HTERT RPE-1 (cell line): ENCODE measurements around the gene UNC13B.
"Not testable (repeated sequence)": the region's sequence is repeated elsewhere in the genome, so short reads cannot be mapped to it uniquely, and the experiment has no call there.

Source experiments
- in situ Hi-C: fragments of 300-500 bp; cut with MboI; formaldehyde crosslinking; loops from 4 replicates; pipeline ENCODE4 v1.14.3; 2020; ENCODE audit warnings: low sequenced_read_pairs

The UNC13B gene

GRCh38 chr9:35364817-35365585, 203.2 kb downstream of the UNC13B start:
- in situ Hi-C loops = no loop called here

- in situ Hi-C loops = no loop called here
These were observed 204.8 kb downstream of the UNC13B start for GRCh38 chr9:35366627-35367026.

GRCh38 chr9:35367451-35367850, 205.6 kb downstream of the UNC13B start:
- in situ Hi-C loops = no loop called here

GRCh38 chr9:35370241-35370640, 208.4 kb downstream of the UNC13B start:
- in situ Hi-C loops = no loop called here

DNA sequence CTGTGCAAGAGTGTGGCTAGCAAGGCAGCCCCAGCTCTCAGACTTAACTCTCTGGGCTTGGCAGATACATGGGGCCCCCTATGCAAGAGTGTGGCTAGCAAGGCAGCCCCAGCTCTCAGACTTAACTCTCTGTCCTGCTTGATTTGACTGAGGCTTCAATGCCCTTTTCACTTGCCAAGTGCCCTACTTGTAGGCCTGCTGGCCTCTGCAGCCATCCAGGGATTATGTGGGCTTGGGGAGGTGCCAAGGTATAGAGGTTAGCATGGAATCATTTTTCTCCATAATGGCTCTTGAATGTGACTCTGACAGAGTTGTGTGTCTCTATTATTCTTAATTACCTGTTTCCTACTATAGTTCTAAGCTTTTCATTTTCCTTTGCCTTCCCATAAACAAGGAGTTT, 212.6 kb downstream of the UNC13B start:
- in situ Hi-C loops = no loop called here

GRCh38 chr9:35374910-35375309, 213.1 kb downstream of the UNC13B start:
- in situ Hi-C loops = no loop called here

DNA sequence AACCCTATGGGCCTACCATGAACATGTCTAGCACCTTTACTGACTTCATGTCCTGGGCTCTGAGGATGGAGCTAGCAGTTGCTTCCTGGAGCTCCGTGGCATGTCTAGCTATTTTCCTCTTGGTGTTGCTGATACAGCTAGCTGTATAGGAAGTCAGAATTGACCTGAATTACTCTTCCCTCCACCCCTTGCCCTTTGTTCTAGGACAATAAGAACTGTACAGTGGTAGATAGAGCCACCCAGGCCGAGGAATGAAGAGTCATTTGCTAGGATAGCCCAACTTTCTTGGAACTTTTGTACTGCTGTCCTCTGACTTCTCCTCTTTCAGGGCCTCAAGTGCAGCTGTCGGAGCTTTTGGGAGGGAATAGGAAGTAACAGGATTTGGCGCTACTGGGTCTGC, 218.2 kb downstream of the UNC13B start:
- in situ Hi-C loops = no loop called here

GRCh38 chr9:35380619-35381018, 218.8 kb downstream of the UNC13B start:
- in situ Hi-C loops = no loop called here

GRCh38 chr9:35385042-35385441, 223.2 kb downstream of the UNC13B start:
- in situ Hi-C loops = no loop called here

GRCh38 chr9:35395076-35395705, 233.4 kb downstream of the UNC13B start:
- in situ Hi-C loops = no loop called here

DNA sequence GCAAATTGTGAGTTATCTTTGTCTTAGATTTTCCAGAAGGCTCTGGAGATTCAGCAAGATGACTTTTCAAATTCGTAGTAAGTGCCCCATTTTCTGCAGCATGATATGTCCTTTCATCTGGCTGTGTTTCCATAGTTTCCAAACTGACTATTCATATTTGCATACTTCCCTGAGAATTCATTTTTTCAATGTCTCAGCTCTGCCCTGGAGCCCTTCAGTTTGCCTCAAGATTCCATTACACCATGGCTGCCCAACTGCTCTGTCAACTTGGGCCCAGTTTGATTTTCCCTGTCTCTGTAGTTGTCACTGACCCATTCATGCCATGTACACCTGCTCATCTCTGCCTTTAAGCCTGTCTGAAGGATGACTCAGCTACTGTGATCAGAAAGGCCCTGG, 233.9 kb downstream of the UNC13B start:
- in situ Hi-C loops = no loop called here

- in situ Hi-C loops = no loop called here
These were observed 234.9 kb downstream of the UNC13B start for GRCh38 chr9:35396560-35397215.

DNA sequence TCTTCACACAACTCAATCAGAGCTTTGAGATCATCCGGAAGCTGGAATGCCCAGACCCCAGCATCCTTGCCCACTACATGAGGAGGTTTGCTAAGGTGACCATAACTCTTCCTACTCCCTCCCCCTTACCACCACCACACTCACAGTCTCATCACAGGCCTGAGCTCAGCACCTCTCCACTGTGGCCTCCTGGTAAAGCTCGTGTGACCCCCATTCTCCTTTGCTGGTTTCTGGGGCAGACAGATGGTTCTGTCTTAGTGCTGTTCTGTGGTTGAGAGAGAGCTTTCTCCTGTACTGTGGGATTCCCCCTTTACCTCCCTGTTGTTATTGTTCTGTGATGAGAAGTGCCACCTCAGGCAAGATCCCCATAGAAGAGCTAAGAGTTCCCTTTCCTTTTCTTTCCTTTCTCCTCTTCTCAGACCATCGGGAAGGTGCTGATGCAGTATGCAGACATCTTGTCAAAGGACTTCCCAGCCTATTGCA, 235.4 kb downstream of the UNC13B start:
- in situ Hi-C loops = no loop called here

GRCh38 chr9:35397923-35398322, 236.1 kb downstream of the UNC13B start:
- in situ Hi-C loops = no loop called here

DNA sequence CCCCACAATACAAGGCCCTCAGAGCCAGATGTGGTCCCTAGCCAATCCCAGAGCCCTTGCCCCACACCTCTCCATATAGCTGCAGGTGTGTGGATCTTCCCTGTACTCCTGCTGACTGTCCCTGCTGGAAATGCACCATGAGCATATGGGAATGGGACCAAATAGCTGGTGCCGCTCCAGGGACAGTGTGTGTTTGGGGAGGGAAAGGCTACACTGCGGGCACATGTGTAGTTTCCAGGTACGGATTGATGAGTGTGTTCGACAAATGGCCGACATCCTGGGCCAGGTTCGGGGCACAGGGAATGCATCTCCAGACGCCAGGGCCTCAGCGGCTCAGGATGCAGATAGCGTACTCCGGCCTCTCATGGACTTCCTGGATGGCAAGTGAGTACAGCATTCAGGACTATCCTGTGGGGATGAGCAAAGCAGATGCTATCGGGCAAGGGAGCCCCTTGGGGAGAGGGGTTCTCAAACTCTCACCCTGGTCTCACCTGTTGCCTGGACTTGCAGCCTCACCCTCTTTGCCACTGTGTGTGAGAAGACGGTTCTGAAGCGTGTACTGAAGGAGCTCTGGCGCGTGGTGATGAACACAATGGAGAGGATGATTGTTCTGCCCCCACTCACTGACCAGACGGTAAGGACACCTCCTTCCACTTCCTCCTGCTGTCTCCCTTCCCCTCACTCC, 237.0 kb downstream of the UNC13B start:
- in situ Hi-C loops = no loop called here

DNA sequence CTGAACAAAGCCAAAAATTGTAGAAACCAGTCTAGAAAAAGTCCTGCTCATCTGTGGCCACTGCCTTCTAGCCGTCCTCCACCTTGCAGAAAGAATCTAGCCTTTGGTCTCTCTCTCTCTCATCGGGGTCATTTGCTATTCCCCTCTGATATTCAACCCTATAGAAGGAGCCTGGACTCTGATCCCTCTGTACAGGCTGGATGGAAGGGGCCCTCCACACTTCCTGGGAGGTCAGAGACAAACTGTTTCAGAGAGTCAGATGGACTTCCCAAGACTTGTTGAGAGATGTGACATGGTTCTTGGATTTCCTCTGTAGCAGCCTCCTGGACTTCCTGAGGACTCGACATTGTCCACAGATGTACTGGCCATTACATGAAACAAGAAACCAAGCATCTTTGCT, 243.1 kb downstream of the UNC13B start:
- in situ Hi-C loops = no loop called here

DNA sequence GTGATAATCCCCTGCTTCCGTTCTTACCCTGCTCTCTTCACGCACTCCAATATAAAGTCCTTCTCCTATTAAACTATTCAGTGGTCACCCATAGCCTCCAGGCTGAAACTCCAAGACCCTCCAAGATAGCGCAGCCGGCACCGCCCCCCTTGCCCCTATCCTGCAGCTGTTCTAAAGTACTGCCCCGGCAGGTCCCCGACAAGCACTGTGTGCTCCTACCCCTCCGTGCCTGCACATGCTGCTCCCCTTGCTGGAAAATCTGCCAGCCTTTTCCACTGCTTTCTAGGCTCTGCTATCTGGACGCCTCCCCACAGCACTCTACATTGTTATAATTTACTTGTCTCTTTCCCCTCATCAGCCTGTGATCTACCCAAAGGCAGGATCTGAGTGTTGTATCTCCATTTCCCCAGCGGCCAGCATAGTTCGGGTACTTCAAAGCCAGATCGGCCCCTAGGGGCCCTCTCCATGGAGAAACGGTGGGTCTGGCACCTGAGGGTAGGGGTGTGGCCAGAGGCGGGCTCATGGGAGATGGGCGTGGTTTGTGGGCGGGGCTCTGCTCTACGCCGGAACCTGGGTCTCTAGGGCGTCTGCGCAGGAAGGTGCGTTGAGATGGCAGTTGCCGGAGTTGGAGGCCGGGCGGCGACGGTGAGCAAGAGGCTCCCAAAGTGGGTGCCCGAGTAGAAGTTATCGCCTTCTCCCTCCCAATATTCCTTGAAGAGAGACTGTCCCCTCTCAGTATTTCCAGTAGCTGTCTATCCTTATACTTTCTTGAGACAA, 244.6 kb downstream of the UNC13B start:
- in situ Hi-C loops = no loop called here

DNA sequence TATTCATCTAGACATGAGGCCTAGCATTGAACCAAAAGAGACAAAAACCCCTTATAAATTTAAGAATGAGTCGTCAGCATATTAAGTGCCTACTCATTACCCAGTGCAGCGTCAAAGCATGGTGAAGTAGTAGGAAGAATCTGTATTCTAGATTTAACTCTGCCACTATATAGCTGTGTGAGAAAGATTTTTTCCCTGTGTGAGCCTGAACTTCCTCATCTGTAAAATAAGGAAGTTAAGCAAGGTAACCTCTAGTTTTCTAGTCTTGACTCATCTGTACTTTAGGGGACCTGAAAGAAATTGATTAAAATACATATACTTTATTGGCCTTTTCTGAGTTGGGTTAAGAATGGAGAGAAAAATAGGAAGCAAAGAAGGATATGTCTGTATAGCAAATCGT, 246.0 kb downstream of the UNC13B start:
- in situ Hi-C loops = no loop called here

- in situ Hi-C loops = not testable (repeated sequence)
These were observed 247.6 kb downstream of the UNC13B start for GRCh38 chr9:35409434-35409833.

DNA sequence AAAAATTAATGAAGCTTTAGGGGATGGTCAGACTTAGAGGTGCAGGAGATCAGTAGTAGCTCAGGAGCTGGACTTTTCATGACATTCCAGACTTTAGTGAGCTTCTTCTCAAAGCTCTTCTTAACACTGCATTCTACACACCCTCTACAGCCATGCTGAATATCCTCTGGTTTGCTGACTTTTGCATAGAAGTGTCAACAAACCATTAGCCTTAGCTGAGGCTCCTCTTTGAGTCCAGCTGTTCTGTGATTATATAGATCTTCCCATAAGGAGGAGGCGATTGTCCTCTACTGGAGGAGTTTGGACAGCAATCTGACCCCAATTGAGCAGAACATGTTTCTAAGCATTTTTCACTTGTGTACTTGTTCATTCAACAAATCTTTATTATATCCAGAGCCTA, 253.1 kb downstream of the UNC13B start:
- in situ Hi-C loops = no loop called here
